GM21825 (cell line): Measurements from ENCODE around the gene EXOC7.
"Not testable (repeated sequence)": the region's sequence is repeated elsewhere in the genome, so short reads cannot be mapped to it uniquely, and the experiment has no call there.

Source experiments
- ATAC-seq: cut with Tn5 transposase; IDR thresholded peaks from one replicate; pipeline ENCODE4 v1.9.1; 2021; ENCODE audit warnings: mild to moderate bottlenecking, moderate library complexity; ENCODE audit not compliant: unreplicated experiment

EXOC7 gene

GRCh38 chr17:76076146-76076764, 27.3 kb downstream of the EXOC7 start:
- no peak for ATAC-seq

- ATAC-seq = no peak
Measured at GRCh38 chr17:76075364-76076145, 28.0 kb downstream of the EXOC7 start.

DNA sequence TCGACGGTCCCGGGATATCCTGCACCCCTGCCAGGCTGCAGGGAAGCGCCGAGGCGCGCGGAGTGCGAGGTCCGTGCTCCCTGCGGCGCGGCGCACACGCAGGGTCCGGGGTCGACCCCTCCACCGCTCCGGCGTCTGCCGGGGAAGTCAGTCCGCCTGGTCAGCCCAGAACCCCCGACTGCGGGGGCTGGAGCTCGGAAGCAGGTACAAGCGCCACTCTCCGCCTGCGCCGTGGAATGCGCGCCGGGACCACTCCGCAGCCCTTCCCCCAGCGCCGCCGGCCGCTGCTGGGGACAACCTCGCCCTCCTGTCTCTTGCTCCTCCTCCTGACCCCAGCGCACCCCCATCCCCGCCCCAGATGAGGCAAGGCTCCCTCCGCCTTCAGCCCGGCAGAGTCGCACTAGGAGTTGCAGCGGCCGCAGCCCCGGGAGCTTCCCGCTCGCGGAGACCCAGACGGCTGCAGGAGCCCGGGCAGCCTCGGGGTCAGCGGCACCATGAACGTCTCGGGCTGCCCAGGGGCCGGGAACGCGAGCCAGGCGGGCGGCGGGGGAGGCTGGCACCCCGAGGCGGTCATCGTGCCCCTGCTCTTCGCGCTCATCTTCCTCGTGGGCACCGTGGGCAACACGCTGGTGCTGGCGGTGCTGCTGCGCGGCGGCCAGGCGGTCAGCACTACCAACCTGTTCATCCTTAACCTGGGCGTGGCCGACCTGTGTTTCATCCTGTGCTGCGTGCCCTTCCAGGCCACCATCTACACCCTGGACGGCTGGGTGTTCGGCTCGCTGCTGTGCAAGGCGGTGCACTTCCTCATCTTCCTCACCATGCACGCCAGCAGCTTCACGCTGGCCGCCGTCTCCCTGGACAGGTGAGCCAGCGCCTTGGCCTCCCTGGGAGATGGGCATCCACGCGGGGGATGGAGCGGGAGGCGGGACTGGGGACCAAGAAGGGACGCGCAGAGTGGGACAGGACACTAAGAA, 28.9 kb downstream of the EXOC7 start, which contains the start of gene GALR2:
Gene GALR2, plus strand, starts transcription at position 392 of the 974 bp plus-strand sequence. Its CDS starts 103 bp downstream, at position 495.
- no peak for ATAC-seq

DNA sequence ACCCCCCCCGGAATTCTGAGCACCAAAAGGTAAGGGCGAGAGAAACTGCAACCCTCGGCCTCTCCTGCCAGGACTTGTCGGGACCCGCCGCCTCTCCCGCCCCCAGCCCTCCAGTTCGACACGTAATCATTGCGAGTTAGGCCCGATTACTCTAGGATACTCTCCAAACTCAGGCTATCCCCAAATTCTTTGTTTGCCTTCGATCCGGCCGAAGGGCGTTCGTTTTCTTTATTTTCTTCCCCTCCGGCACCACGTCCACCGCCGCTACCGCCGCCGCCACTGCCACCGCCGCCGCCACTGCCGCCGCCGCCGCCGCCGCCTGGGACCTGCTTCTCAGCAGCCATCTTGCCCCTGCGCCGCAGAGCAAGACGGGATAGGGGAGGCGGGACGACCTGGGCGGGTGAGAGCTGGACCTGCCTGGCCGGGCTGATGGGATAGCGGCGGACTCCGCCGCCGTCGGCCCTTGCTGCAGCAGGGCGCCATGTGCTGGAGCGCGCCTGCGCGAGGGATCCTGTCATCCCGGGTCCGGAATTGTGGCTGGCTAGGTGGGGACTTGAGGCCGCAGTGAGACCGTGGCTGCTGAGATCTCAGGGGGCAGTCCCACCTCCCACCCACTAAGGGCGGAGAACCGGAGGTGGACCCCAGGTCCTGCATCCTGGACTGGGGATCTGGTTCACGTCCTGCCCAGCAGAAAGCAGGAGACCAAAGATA, 31.3 kb downstream of the EXOC7 start, which contains the start of gene SRP68:
Gene SRP68, minus strand, starts transcription at position 370 of the 711 bp plus-strand sequence. Its CDS starts 26 bp downstream, at position 344.
- ATAC-seq = peak; percentile 91

DNA sequence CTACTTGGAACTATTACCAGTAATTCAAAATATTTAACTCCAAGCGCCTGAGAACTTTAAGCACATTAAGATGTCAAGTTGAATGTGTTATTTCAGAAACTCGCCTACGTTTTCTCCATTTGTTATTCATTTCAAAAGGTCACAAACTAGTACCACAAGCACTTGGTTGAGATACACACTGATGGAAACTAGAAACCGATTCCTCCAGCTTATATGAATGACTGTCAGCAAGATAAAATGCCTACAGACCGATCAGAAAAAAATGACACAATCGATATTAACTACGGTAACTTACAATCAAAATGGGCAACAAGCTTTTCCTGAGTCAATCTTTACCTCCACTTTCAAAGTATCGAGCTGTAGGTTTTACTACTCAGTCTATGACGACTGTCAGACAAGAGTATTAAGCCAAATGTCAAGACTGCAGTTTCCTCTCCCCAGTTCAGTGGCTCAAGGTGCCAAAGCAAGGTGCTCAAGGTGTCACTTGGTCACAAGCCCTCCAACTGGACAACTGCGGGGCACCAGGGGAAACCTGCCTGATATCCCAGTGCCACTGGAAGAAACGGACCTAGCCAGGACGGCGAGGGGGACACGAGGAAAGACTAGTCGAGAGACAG, 31.9 kb downstream of the EXOC7 start:
- no peak for ATAC-seq

DNA sequence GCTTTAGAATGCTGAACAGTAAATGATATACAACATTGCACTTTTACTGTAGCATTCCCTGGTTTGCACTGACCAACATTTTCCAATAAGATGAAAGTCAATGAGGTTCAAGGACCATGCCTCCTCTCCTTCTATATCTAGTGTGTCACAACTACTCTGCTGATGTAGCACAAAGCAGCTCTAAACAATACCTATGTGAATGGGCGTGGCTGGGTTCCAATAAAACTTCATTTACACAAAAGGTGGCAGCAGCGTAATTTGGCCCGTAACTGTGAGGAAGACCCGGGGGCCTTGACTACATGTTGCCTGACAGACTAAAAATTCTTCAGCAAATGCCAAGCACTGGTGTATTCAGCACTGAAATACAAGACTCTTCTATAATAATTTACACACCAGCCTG, 37.8 kb downstream of the EXOC7 start:
- no peak for ATAC-seq

- no peak for ATAC-seq
Measured at GRCh38 chr17:76063875-76064546, 39.6 kb downstream of the EXOC7 start.

DNA sequence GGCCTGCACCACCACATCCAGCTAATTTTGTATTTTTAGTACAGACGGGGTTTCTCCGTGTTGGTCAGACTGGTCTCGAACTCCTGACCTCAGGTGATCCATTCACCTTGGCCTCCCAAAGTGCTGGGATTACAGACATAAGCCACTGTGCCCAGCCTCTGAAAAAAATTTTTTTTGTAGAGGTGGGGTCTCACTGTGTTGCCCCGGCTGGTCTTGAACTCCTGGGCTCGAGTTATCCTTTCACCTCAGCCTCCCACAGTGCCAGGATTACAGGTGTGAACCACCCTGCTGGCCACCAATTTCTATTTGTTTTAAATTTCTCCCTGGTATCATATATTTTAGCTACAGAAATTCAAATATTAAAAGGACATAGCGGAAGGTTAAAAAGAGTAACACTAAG, 45.3 kb downstream of the EXOC7 start:
- ATAC-seq = not testable (repeated sequence)

DNA sequence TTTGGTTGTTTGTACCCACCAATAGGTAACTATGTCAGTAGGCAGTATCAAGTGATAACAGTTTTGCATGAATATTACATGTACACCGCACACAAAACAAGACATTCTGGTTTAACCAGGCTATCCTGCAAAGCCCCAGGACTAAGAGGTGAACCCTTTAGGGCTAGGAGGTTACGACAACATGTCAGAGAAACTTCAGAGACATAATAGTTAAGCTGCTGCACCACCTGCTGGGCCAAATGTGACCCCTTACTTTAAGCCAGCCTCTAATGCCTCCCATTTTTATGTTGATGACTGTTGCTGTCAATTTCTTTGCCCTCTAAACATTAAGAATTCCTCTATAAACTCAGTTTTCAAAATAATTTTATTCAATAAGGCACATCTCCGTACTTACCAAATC, 46.7 kb downstream of the EXOC7 start:
- ATAC-seq = no peak

GRCh38 chr17:76054112-76054476, 49.5 kb downstream of the EXOC7 start:
- ATAC-seq = no peak

DNA sequence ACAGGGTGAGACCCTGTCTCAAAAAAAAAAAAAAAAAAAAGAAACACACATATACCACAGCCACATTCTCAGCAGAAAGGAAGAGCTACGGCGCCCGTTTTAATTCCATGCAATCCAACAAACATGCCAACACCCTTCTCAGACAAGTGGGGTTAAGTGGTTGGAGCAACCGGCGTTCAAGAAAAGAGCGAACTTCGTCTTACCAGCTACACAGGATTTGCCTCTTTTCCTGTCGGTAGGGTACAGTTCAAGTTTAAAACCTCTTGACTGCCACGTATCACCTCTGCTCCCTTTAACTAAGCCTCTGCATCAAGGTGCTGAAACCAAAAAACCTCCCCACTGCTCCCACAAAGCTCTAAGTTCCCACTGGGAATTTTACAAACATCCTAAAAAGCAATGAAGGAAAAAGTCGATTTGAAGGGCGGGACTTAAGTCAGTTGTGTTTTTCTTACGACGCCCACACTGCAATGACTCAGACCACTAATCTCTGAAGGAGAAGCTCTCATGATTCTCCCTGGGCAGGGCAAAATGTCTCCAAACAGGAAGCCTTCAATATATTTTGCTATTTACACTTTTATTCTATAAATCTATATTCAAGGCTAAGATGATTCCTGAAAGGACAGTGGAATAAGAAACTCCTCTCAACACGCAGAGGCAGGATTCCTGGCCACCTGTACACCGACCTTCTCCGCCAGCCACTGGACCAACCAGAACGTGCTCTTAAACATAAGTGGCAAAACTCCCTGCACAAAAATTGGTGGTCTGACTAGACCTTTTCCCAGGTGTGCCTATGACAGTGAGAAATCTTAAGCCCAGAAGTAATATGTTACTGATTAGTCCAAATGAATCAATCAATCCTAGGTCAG, 50.1 kb downstream of the EXOC7 start:
- no peak for ATAC-seq

GRCh38 chr17:76051561-76051960, 52.0 kb downstream of the EXOC7 start:
- no peak for ATAC-seq

GRCh38 chr17:76050538-76051467, 52.8 kb downstream of the EXOC7 start:
- no peak for ATAC-seq

DNA sequence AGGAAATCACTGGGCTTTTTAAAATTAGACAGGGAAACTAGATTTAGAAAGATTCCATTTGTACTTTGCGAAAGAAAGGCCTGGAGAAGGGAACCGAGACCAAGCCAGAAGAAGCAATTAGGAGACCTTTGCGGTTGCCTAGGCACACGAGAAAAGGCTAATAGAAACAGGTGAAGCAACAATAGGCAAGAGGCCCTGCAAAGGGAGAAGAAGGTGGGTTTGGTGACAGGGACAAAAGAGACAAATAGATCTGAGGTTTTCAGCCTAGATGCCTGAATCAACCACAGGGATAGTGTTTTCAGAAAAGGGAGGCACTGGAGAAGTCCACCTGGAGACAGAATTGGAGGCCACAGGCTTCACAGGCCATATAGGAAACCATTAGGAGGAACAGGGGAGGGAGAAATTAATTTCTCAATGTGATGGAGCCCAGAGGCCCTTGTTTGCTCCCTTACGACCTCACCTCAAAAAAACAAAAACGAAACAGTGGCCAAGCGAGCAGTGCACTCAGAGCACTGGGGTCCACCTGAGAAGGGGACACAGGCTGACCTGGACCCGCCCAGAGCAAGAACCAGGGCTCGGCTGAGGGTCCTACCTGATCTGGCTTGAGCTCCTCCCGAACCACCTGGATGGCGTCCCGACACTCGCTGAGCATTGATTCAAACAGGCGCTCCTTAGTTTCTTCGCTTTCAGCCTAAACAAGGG, 53.6 kb downstream of the EXOC7 start:
- ATAC-seq = no peak

DNA sequence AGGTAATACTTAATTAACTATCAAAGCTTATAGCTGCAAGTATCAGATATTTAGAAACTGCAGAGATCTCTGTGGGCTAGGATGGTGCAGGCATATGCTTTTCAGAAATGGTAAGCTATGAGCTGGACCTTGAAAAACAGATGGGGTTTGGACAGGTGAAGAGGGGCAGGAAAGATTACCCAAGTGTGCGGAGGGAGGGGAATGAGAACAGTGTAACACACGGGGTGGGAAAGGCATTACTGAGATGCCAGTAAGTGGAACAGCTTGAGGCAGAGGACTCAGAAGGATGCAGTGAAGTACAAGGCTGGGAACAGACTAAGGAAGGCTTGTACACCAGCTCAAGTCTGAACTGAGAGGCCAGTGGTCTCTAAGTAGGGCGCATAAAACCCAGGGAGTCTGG, 54.3 kb downstream of the EXOC7 start:
- ATAC-seq = no peak

DNA sequence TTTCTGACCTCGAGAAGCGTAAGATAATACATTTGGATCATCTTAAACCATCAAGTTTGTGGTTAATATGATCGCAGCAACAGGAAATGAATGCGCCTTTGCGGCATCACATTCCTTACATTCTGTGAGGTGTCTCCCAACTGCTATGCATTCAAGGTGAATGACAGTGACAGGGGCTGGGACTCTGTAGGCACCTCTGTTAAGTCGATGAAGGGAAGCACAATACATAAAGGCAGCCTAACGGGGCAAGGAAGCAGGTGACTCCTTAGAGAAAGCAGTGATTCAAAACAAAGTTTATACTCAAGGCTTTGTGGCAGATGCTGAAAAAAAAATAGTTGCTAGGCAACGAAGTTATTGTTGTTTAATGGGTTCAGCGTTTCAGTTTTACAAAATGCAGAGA, 54.9 kb downstream of the EXOC7 start:
- no peak for ATAC-seq

GRCh38 chr17:76048025-76048605, 55.5 kb downstream of the EXOC7 start:
- ATAC-seq = no peak
